ENCODE data around the gene TMEM253. TPM values are rescaled to one million over a fixed set of nuclear protein-coding genes. Genes with fewer than 3 reads are reported as not detected.
A peak's percentile ranks its signal among the peaks of the same experiment; 100 is the strongest.

The TMEM253 gene
- total RNA-seq, 1 experiment from 2014 or later = 0.24 TPM

- no TSS peak for BruUV-seq (replicated peaks)
- CTCF ChIA-PET = interaction anchor here (1.1 kb wide), 1 partner anchor 83 kb away, joined by 3 read pairs; no protein-coding TSS in a partner anchor
- intact Hi-C loops (cut with micrococcal nuclease; ENCODE audit: unreplicated experiment) = loop anchor here (2.0 kb wide), 1 partner anchor 83 kb away; no protein-coding TSS in a partner anchor
- H3K27me3 Mint-ChIP-seq (ENCODE audit: unreplicated experiment) = no peaks in the 10 kb centered on the region
- H3K27ac Mint-ChIP-seq (ENCODE audit: unreplicated experiment) = no peak overlapping the region
- H3K4me3 Mint-ChIP-seq (ENCODE audit: low read depth, unreplicated experiment) = peak overlapping the region; percentile 56
- no peaks in the 10 kb centered on the region for H3K9me3 Mint-ChIP-seq (ENCODE audit: low read depth, unreplicated experiment)
- H3K36me3 Mint-ChIP-seq (ENCODE audit: insufficient read depth, unreplicated experiment) = peaks cover 33% of the 10 kb centered on the region
- DNase-seq = no peak
- TF ChIP-seq CTCF (IDR thresholded peaks at IDR 0.05; ENCODE audit: unreplicated experiment) = no peak
- peaks cover 28% of the 10 kb centered on the region for H3K4me1 Mint-ChIP-seq (ENCODE audit: low read depth, unreplicated experiment)
Observed at GRCh38 chr14:21097636-21098075, 3.2 kb upstream of the TMEM253 start.

GRCh38 chr14:21098076-21098891 lies 2.6 kb upstream of the TMEM253 start, which contains the start of gene ZNF219:
Gene ZNF219 (minus strand): TSS chr14:21098655. CDS start chr14:21093591, 5,064 bp downstream.
- CTCF ChIA-PET = interaction anchor here (0.6 to 1.1 kb wide), 2 partner anchors 27 to 83 kb away, joined by 3 to 6 read pairs; no protein-coding TSS in a partner anchor
- no peaks in the 10 kb centered on the region for H3K27me3 Mint-ChIP-seq (ENCODE audit: unreplicated experiment)
- H3K9me3 Mint-ChIP-seq (ENCODE audit: low read depth, unreplicated experiment) = no peaks in the 10 kb centered on the region
- TF ChIP-seq CTCF (IDR thresholded peaks at IDR 0.05; ENCODE audit: unreplicated experiment) = no peak
- intact Hi-C loops (cut with micrococcal nuclease; ENCODE audit: unreplicated experiment) = no loop called here
- peaks cover 28% of the 10 kb centered on the region for H3K36me3 Mint-ChIP-seq (ENCODE audit: insufficient read depth, unreplicated experiment)
- H3K4me3 Mint-ChIP-seq (ENCODE audit: low read depth, unreplicated experiment) = peak within 1 kb of the TSS; percentile 71
- no TSS peak for BruUV-seq (replicated peaks)
- H3K27ac Mint-ChIP-seq (ENCODE audit: unreplicated experiment) = peak within 1 kb of the TSS; percentile 52
- DNase-seq = peak; percentile 37
- H3K4me1 Mint-ChIP-seq (ENCODE audit: low read depth, unreplicated experiment) = peaks cover 35% of the 10 kb centered on the region

GRCh38 chr14:21098892-21099595 lies 1.8 kb upstream of the TMEM253 start:
- no peak for DNase-seq
- Mint-ChIP-seq H3K27ac (ENCODE audit: unreplicated experiment) (peak overlapping the region; percentile 52), H3K36me3 (ENCODE audit: insufficient read depth, unreplicated experiment) (peaks cover 29% of the 10 kb centered on the region), H3K4me1 (ENCODE audit: low read depth, unreplicated experiment) (peaks cover 40% of the 10 kb centered on the region), H3K27me3 (ENCODE audit: unreplicated experiment) (no peaks in the 10 kb centered on the region), H3K9me3 (ENCODE audit: low read depth, unreplicated experiment) (no peaks in the 10 kb centered on the region), H3K4me3 (ENCODE audit: low read depth, unreplicated experiment) (peak overlapping the region; percentile 71)
- intact Hi-C loops (cut with micrococcal nuclease; ENCODE audit: unreplicated experiment) = no loop called here
- CTCF ChIA-PET = no interaction called here
- BruUV-seq (replicated peaks) = no TSS peak
- TF ChIP-seq CTCF (IDR thresholded peaks at IDR 0.05; ENCODE audit: unreplicated experiment) = no peak

GRCh38 chr14:21099596-21099985 lies 1.3 kb upstream of the TMEM253 start:
- no TSS peak for BruUV-seq (replicated peaks)
- CTCF ChIA-PET = interaction anchor here (0.6 kb wide), 1 partner anchor 33 kb away, joined by 3 read pairs; no protein-coding TSS in a partner anchor

More at GRCh38 chr14:21099596-21099985, 1.3 kb upstream of the TMEM253 start:
- no peak overlapping the region for H3K27ac Mint-ChIP-seq (ENCODE audit: unreplicated experiment)
- H3K4me1 Mint-ChIP-seq (ENCODE audit: low read depth, unreplicated experiment) = peaks cover 44% of the 10 kb centered on the region
- no peak for DNase-seq
- H3K27me3 Mint-ChIP-seq (ENCODE audit: unreplicated experiment) = no peaks in the 10 kb centered on the region
- H3K4me3 Mint-ChIP-seq (ENCODE audit: low read depth, unreplicated experiment) = peak overlapping the region; percentile 71
- no peaks in the 10 kb centered on the region for H3K9me3 Mint-ChIP-seq (ENCODE audit: low read depth, unreplicated experiment)
- TF ChIP-seq CTCF (IDR thresholded peaks at IDR 0.05; ENCODE audit: unreplicated experiment) = no peak
- peaks cover 33% of the 10 kb centered on the region for H3K36me3 Mint-ChIP-seq (ENCODE audit: insufficient read depth, unreplicated experiment)
- intact Hi-C loops (cut with micrococcal nuclease; ENCODE audit: unreplicated experiment) = no loop called here

All from Calu3 (cell line).